Glomerular visceral epithelial cell (primary cell): ENCODE data around the gene TLNRD1.
"Not testable (repeated sequence)": the region's sequence is repeated elsewhere in the genome, so short reads cannot be mapped to it uniquely, and the experiment has no call there.

ENCODE experiments used
- DNase-seq: peaks from one replicate; pipeline ENCODE4 v3.0.0-alpha.2; 2016; ENCODE audit errors: extremely low spot score

The TLNRD1 gene

GRCh38 chr15:81000624-81001151, at the start of gene TLNRD1:
Gene TLNRD1, plus strand, starts transcription at chr15:81000923. Its CDS starts 1,349 bp downstream, at chr15:81002272.
- DNase-seq, result peak; percentile 91

GRCh38 chr15:80951941-80952340, 48.8 kb upstream of the TLNRD1 start:
- no peak for DNase-seq

DNA sequence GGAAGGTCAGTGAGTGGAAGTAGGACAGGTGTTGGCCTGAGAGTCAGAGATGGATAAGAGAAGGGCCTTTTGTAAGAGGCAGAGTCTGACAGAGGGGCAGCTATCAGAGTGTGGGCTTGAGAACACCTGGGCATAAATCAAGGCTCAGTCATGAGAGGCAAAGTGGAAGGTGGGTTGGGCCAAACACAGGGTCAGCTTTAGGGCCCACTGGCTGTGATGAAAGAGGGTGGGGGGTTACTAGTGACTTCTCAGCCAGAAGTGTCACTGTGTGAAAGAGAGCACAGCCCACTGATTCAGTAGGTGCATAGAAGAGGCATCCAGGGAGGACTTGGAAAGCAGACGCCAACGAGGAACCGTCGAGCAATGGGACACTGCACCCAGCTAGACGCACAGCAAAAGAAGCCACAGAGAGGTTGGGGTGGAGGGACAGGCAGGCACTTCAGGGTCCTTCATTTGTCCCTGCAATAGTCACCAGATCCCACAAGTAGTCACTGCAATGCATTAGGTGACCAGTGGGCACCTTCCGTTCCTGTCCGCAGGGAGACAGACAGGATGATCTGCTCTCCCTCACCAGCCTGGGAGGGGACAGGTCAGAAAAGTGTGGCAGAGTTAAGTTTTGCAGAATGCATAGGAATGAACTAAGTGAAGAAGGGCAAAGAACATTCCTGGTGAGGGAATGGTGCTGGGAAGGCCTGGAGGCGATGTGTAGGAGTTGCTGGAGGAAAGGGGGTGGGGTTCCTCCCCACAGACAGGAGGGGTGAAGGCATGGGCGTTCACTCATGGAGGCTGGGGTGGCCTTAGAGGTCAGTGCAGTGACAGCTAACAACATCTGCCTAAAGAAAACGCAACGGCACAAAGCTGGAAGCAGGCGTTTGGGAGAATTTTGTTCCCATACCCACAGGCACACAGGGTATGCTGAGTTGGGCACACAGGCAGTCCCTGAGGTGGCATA, 47.4 kb upstream of the TLNRD1 start:
- no peak for DNase-seq

- DNase-seq, result no peak
Measured at GRCh38 chr15:80953953-80954778, 46.6 kb upstream of the TLNRD1 start.

DNA sequence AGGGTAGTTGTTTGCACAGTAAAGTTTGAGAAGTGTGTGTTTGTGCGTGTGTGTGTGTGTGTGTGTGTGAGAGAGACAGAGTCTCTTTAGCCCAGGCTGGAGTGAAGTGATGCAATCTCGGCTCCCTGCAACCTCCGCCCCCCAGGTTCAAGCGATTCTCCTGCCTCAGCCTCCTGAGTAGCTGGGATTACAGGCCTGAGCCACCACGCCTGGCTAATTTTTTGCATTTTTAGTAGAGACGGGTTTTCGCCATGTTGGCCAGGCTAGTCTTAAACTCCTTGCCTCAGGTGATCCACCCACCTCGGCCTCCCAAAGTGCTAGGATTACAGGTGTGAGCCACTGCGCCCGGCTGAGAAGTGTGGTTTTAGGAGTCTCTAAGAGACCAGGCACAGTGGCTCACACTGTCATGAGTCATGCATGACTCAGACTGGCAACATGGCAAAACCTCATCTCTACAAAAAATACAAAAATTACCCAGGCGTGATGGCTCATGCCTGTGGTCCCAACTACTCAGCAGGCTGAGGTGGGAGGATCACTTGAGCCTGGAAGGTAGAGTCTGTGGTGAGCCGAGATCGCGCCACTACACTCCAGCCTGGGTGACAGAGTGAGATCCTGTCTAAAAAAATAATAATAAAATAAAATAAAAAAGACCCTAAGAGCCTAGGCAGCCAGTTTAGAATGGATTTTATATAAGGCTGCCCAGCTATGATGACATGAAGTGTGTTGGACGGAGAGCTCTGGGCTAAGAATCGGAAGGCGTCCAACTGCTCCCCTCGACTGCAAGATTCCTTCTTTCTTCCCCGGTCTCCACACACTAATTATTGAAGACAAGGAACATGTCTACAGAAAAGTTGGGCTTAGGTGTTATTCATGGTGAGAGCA, 44.9 kb upstream of the TLNRD1 start:
- peak; percentile 97 for DNase-seq

GRCh38 chr15:80957556-80957955, 43.2 kb upstream of the TLNRD1 start:
- no peak for DNase-seq

DNA sequence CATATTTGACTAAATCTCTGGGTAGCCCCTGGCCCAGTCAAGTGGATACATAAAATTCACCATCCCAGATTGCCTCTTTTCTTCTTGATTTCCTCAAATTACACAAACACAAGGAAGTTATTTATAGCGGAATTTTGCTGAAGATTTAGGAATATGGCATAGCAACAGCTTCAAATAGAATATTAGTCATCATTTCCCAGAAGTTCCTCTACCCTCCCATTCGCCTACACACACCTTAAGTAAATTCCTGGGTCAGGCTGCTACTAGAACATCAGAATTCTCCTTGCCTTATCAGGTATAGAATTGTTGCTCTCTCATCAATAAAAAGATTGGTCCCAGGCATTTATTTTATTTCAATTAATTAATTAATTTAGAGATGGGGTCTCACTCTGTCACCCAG, 42.7 kb upstream of the TLNRD1 start:
- DNase-seq, result no peak

DNA sequence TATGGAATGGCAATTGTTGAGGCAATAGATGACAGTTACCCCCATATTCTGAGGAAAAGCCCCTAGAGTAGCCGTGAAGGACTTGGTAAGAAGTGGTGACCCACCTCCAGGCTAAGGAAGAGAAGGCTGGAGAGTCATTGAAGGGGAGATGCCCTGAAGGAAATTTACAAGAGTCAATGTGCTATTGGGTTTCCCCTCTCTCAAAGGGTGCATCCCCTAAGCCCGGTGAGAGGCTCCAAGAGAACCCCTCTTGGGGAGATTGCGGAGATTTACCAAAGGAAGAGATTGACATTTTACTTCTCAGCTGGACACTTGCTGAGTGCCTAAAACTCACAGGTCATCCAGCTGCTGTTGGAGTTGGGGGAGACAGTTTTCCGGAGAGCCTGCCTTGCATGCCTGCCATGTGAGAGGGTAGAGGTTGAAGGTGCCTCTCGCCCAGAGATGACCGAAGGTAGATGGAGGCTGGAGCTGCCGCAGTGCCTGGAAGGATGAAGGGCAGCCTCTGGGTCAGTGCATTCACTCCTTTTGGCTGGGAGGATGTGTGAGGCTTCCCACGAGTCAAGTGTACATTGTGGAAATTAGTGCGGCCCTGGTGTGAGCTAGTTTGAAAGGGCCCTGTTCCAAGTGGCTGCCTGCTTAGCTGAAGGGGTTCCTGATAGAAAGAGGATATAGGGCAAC, 41.8 kb upstream of the TLNRD1 start:
- DNase-seq, result no peak

DNA sequence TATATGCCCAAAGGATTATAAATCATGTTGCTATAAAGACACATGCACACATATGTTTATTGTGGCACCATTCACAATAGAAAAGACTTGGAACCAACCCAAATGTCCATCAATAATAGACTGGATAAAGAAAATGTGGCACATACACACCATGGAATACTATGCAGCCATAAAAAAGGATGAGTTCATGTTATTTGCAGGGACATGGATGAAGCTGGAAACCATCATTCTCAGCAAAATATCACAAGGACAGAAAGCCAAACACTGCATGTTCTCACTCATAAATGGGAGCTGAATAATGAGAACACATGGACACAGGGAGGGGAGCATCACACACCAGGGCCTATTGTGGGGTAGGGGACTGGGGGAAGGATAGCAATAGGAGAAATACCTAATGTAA, 35.3 kb upstream of the TLNRD1 start:
- DNase-seq, result not testable (repeated sequence)

DNA sequence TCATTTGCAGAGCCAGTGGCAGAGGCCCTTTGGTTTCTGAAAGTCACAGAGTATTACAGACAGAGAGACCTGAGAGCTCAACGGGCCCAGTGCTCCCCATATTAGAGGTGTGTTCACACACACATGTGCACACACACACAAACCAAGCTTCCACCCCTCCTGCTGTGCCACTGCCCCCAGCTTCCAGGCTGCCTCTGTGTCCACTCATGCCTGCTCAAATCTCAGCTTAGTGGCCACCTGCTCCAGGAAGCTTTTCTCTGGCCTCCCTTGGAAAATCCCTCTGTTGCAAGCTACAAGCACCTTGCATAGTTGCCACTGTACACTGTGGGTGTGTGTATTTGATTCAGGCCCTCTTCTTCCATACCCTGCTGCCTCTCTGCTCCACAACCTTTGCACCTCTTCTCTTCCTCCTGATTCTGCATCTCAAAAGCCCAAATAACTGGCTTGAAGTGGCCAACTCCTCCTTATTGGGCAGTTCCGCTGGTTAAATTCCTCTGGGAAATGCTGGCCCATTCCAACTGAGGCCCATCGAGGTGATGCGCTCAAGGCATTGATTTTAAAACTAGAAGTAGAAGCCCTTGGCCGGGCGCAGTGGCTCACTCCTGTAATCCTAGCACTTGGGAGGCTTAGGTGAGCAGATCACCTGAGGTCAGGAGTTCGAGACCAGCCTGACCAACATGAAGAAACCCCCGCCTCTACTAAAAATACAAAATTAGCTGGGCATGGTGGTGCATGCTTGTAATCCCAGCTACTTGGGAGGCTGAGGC, 34.1 kb upstream of the TLNRD1 start:
- DNase-seq, result no peak

- peak; percentile 71 for DNase-seq
Measured at GRCh38 chr15:80967451-80967850, 33.3 kb upstream of the TLNRD1 start.

DNA sequence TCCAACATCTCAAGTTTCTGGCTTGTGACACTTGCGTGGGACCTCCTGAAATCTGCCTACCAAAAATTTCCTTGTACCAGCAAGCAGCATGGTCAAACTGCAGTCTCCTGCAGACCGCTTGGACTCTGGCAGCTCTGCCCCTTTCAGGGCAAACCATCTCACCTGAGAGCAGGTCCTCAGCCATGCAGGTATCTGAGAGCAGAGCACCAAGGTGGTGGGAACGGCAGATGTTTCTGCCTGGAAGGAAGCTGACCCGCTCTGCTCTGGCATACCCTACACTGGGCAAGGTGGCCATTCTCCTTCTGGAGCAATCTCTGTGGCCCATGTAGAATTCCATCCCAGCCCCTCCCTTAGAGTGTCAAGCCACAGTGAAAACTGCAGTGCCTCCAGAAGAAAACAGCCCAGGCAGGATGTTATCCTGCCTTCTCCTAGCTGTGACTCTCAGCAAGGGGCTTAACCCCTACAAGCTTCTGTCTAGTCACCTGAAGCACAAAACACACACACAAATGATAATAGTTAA, 32.7 kb upstream of the TLNRD1 start:
- DNase-seq, result no peak

GRCh38 chr15:80969316-80969715, 31.4 kb upstream of the TLNRD1 start:
- no peak for DNase-seq

DNA sequence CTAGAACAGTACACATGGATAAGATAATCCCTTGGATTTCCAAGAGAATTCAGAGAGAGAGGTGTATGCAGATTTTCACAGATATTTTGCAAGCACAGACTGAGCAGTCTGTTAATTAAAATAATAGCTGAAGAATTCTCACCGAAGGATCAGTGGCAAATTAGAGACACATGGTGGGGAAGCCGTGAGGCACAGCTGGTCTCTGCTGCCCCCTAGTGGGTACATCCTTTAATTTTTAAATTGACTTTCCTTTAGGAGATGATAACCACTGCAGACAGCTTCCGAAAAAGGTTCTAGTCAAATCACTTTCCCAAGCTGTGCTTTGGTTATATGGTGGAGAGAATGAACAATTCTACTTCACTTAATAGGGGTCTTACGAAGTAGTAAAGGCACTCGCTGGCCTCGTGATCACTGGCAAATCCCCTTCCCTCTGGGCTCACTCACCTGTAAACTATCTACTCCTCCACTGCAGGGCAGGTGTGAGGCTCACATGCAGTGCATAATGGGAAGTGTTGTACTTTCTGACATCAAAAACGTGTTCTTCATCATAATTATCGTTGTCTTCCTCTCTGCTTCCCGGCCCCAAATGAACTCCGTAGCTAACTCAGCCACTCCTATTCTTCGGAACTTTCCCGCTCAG, 30.6 kb upstream of the TLNRD1 start:
- DNase-seq, result peak; percentile 73

GRCh38 chr15:80970658-80971057, 30.1 kb upstream of the TLNRD1 start:
- no peak for DNase-seq

GRCh38 chr15:80971143-80971542, 29.6 kb upstream of the TLNRD1 start:
- no peak for DNase-seq

DNA sequence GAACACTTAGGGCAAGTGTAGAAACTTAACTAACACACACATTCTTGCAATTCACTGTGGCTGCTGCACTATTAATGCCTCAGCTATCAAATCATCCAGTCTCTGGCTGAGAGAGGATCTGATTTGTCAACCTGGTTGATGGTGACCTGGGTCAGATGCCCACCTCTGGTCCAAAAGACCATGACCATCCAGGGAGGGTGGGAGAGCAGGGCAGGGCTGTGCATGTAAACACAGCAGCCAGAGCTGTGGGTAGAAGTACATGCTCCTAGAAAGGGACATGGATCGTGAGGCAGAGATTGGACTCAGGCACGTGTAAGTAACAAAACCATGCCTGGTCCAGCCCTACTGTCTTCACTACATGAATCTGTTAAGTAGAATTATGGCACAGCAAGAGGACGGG, 28.4 kb upstream of the TLNRD1 start:
- DNase-seq, result no peak

DNA sequence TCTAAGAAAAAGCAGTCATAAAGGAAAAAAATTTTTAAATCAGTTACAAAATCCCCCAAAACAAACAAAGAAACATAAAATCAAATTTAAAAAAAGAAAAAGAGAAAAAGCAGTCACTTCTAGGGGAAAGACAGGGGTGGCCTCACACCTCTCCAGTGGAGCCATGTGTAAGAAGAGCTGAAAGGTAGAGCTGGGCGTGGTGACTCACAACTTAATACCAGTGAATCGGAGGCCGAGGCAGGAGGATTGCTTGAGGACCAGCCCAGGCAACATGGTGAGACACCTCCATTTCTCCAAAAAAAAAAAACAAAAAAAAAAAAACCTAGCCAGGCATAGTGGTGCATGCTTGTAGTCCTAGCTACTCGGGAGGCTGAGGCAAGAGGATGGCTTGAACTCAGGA, 25.8 kb upstream of the TLNRD1 start:
- no peak for DNase-seq

GRCh38 chr15:80976851-80977250, 23.9 kb upstream of the TLNRD1 start:
- no peak for DNase-seq
